ENCODE measurements around the gene RCBTB2. TPM values are rescaled to one million over a fixed set of nuclear protein-coding genes. Genes with fewer than 3 reads are reported as not detected.

Gene RCBTB2
- total RNA-seq, 2 donors from 2014 or later = 1.6 to 6.0 TPM

GRCh38 chr13:48574041-48574796, 41.3 kb upstream of the RCBTB2 start:
- 77 to 98% methylated on average over 4 to 5 of the region's 5 CpGs for WGBS, 2 donors
- intact Hi-C loops (cut with DNase I) = no loop called here
- peak overlapping the region in 1 of 4 donors; percentile 17 for H3K27ac ChIP-seq
- no peak overlapping the region for H3K4me3 ChIP-seq
- no peak for ATAC-seq
- H3K4me1 ChIP-seq = no peaks in the 10 kb centered on the region
- TF ChIP-seq CTCF (IDR thresholded peaks at IDR 0.05) = no peak
- TF ChIP-seq POLR2A (IDR thresholded peaks at IDR 0.05) = no peak
- H3K36me3 ChIP-seq (replicated peaks in 1 of 2; ENCODE audit: insufficient read depth in 1 of 2, low read depth in 2 of 2) = no peaks in the 10 kb centered on the region
- H3K9me3 ChIP-seq = no peaks in the 10 kb centered on the region
- no peaks in the 10 kb centered on the region for H3K27me3 ChIP-seq
- DNase-seq = no peak

- WGBS, 2 donors = 76 to 80% methylated on average over 7 of the region's 7 CpGs
- Histone ChIP-seq H3K4me3 (no peak overlapping the region), H3K4me1 (peaks cover 2% of the 10 kb centered on the region), H3K27ac (peak overlapping the region in 1 of 4 donors; percentile 17), H3K27me3 (no peaks in the 10 kb centered on the region), H3K9me3 (no peaks in the 10 kb centered on the region), H3K36me3 (replicated peaks in 1 of 2; ENCODE audit: insufficient read depth in 1 of 2, low read depth in 2 of 2) (no peaks in the 10 kb centered on the region)
- TF ChIP-seq CTCF (IDR thresholded peaks at IDR 0.05) (no peak), POLR2A (IDR thresholded peaks at IDR 0.05) (no peak)
- intact Hi-C loops (cut with DNase I) = no loop called here
- DNase-seq (no peak), ATAC-seq (no peak)
These were observed 40.5 kb upstream of the RCBTB2 start for GRCh38 chr13:48573213-48574007.

- Histone ChIP-seq H3K4me3 (no peak overlapping the region), H3K4me1 (peaks cover 3% of the 10 kb centered on the region), H3K27ac (peak overlapping the region in 2 of 4 donors; percentile 16 to 59), H3K27me3 (no peaks in the 10 kb centered on the region), H3K9me3 (no peaks in the 10 kb centered on the region), H3K36me3 (replicated peaks in 1 of 2; ENCODE audit: insufficient read depth in 1 of 2, low read depth in 2 of 2) (no peaks in the 10 kb centered on the region)
- intact Hi-C loops (cut with DNase I) = no loop called here
- peak; percentile 38 for ATAC-seq
- TF ChIP-seq CTCF (IDR thresholded peaks at IDR 0.05) (no peak), POLR2A (IDR thresholded peaks at IDR 0.05) (no peak)
- peak in 1 of 4 donors; percentile 39 for DNase-seq
- WGBS, 2 donors = 38 to 54% methylated on average over 9 of the region's 9 CpGs
These were observed 38.4 kb upstream of the RCBTB2 start for GRCh38 chr13:48571126-48571913.

- Histone ChIP-seq H3K4me1 (peaks cover 3% of the 10 kb centered on the region), H3K36me3 (replicated peaks in 1 of 2; ENCODE audit: insufficient read depth in 1 of 2, low read depth in 2 of 2) (no peaks in the 10 kb centered on the region), H3K27me3 (no peaks in the 10 kb centered on the region), H3K4me3 (no peak overlapping the region), H3K27ac (peak overlapping the region in 2 of 4 donors; percentile 5 to 68), H3K9me3 (no peaks in the 10 kb centered on the region)
- TF ChIP-seq POLR2A (IDR thresholded peaks at IDR 0.05) (no peak), CTCF (IDR thresholded peaks at IDR 0.05) (no peak)
- intact Hi-C loops (cut with DNase I) = no loop called here
- 74 to 78% methylated on average over 8 of the region's 8 CpGs for WGBS, 2 donors
- peak in 1 of 4 donors; percentile 48 for DNase-seq
- ATAC-seq = no peak
These were observed 37.4 kb upstream of the RCBTB2 start for GRCh38 chr13:48570216-48570828.
